ENCODE results near the gene TSFM. TPM values are rescaled to one million over a fixed set of nuclear protein-coding genes. Genes with fewer than 3 reads are reported as not detected.
A peak's percentile ranks its signal among the peaks of the same experiment; 100 is the strongest.

The TSFM gene
- total and polyA plus RNA-seq, 2 of the 13 experiments (the other 11 are each of a cell fraction or from before 2014, with no cell fraction given) = 29.8 to 68.3 TPM

DNA sequence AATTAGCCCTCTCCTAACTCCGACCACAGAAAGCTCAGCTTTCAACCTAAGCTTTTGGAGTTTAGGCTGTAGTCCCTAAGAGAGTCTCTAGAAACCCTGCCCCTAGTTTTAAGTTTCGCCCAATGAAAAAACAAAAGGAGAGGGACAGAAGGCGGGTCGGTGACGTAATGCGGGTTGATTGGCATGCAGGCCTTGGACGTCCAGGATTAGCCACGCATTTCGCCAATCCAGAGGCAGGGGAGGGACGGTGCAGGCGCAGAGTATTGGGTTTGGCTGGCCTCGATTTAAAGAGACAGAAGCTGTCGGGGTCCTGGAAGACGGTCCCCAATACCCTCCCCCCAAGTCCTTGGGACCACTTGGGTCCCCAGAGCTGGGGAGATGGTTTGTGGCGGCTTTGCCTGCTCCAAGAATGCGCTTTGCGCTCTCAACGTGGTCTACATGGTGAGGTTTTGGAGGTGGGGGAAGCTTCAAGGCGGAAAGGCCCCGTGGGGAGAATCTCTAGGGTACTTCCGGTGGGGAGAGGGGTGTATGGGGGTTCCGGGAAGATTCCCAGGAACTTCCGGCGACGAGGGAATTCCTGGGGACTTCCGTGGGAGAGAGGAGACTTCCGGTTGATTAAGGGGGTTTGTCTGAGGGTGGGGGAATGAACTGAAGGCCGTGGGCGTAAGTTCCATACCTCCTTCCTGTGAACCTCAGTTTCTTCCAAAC is 37.7 kb upstream of the TSFM start, which contains the start of gene TSPAN31 (continued):
- TF ChIP-seq ZNF337 (CRISPR knock-in tag; IDR thresholded peaks at IDR 0.05; ENCODE audit: borderline replicate concordance, low read depth) (no peak), ARID2 (CRISPR knock-in tag; IDR thresholded peaks at IDR 0.05; ENCODE audit: borderline replicate concordance) (0 out of 2 replicates have a peak, but pooled peaks have one; percentile 12), ZNF775 (CRISPR knock-in tag; IDR thresholded peaks at IDR 0.05; ENCODE audit: borderline replicate concordance) (no peak), ZFP41 (CRISPR knock-in tag; IDR thresholded peaks at IDR 0.05; ENCODE audit: borderline replicate concordance) (no peak), ZNF224 (CRISPR knock-in tag; IDR thresholded peaks at IDR 0.05) (0 out of 2 replicates have a peak, but pooled peaks have one; percentile 69), YEATS2 (CRISPR knock-in tag; IDR thresholded peaks at IDR 0.05; ENCODE audit: borderline replicate concordance) (peak; percentile 55; the same call in 1 of the 2 replicates), ZNF3 (CRISPR knock-in tag; IDR thresholded peaks at IDR 0.05) (0 out of 2 replicates have a peak, but pooled peaks have one; percentile 19), XRCC5 (optimal IDR thresholded peaks at IDR 0.05; ENCODE audit: low read length) (peak; percentile 18), HNRNPH1 (optimal IDR thresholded peaks at IDR 0.05; ENCODE audit: low read depth, low read length) (peak; percentile 6), ZNF878 (CRISPR knock-in tag; IDR thresholded peaks at IDR 0.05) (0 out of 2 replicates have a peak, but pooled peaks have one; percentile 39)
- TF ChIP-seq, protein P1, sequence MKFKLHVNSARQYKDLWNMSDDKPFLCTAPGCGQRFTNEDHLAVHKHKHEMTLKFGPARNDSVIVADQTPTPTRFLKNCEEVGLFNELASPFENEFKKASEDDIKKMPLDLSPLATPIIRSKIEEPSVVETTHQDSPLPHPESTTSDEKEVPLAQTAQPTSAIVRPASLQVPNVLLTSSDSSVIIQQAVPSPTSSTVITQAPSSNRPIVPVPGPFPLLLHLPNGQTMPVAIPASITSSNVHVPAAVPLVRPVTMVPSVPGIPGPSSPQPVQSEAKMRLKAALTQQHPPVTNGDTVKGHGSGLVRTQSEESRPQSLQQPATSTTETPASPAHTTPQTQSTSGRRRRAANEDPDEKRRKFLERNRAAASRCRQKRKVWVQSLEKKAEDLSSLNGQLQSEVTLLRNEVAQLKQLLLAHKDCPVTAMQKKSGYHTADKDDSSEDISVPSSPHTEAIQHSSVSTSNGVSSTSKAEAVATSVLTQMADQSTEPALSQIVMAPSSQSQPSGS (CRISPR knock-in tag; IDR thresholded peaks at IDR 0.05) = peak; percentile 81
- TF ChIP-seq, protein P2, sequence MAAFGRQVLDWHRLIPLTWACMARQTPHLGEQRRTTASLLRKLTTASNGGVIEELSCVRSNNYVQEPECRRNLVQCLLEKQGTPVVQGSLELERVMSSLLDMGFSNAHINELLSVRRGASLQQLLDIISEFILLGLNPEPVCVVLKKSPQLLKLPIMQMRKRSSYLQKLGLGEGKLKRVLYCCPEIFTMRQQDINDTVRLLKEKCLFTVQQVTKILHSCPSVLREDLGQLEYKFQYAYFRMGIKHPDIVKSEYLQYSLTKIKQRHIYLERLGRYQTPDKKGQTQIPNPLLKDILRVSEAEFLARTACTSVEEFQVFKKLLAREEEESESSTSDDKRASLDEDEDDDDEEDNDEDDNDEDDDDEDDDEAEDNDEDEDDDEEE (CRISPR knock-in tag; IDR thresholded peaks at IDR 0.05) = no peak
- TF ChIP-seq, protein P3, sequence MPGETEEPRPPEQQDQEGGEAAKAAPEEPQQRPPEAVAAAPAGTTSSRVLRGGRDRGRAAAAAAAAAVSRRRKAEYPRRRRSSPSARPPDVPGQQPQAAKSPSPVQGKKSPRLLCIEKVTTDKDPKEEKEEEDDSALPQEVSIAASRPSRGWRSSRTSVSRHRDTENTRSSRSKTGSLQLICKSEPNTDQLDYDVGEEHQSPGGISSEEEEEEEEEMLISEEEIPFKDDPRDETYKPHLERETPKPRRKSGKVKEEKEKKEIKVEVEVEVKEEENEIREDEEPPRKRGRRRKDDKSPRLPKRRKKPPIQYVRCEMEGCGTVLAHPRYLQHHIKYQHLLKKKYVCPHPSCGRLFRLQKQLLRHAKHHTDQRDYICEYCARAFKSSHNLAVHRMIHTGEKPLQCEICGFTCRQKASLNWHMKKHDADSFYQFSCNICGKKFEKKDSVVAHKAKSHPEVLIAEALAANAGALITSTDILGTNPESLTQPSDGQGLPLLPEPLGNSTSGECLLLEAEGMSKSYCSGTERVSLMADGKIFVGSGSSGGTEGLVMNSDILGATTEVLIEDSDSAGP (CRISPR knock-in tag; IDR thresholded peaks at IDR 0.05; ENCODE audit: borderline replicate concordance) = peak; percentile 100
- TF ChIP-seq, protein P4, sequence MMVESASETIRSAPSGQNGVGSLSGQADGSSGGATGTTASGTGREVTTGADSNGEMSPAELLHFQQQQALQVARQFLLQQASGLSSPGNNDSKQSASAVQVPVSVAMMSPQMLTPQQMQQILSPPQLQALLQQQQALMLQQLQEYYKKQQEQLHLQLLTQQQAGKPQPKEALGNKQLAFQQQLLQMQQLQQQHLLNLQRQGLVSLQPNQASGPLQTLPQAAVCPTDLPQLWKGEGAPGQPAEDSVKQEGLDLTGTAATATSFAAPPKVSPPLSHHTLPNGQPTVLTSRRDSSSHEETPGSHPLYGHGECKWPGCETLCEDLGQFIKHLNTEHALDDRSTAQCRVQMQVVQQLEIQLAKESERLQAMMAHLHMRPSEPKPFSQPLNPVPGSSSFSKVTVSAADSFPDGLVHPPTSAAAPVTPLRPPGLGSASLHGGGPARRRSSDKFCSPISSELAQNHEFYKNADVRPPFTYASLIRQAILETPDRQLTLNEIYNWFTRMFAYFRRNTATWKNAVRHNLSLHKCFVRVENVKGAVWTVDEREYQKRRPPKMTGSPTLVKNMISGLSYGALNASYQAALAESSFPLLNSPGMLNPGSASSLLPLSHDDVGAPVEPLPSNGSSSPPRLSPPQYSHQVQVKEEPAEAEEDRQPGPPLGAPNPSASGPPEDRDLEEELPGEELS (CRISPR knock-in tag; IDR thresholded peaks at IDR 0.05) = 0 out of 2 replicates have a peak, but pooled peaks have one; percentile 9
- TF ChIP-seq, protein P5, sequence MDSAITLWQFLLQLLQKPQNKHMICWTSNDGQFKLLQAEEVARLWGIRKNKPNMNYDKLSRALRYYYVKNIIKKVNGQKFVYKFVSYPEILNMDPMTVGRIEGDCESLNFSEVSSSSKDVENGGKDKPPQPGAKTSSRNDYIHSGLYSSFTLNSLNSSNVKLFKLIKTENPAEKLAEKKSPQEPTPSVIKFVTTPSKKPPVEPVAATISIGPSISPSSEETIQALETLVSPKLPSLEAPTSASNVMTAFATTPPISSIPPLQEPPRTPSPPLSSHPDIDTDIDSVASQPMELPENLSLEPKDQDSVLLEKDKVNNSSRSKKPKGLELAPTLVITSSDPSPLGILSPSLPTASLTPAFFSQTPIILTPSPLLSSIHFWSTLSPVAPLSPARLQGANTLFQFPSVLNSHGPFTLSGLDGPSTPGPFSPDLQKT (CRISPR knock-in tag; IDR thresholded peaks at IDR 0.05; ENCODE audit: borderline replicate concordance) = 0 out of 2 replicates have a peak, but pooled peaks have one; percentile 10
- TF ChIP-seq, protein P6, sequence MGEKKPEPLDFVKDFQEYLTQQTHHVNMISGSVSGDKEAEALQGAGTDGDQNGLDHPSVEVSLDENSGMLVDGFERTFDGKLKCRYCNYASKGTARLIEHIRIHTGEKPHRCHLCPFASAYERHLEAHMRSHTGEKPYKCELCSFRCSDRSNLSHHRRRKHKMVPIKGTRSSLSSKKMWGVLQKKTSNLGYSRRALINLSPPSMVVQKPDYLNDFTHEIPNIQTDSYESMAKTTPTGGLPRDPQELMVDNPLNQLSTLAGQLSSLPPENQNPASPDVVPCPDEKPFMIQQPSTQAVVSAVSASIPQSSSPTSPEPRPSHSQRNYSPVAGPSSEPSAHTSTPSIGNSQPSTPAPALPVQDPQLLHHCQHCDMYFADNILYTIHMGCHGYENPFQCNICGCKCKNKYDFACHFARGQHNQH (CRISPR knock-in tag; IDR thresholded peaks at IDR 0.05) = peak; percentile 62
- TF ChIP-seq, protein P7, sequence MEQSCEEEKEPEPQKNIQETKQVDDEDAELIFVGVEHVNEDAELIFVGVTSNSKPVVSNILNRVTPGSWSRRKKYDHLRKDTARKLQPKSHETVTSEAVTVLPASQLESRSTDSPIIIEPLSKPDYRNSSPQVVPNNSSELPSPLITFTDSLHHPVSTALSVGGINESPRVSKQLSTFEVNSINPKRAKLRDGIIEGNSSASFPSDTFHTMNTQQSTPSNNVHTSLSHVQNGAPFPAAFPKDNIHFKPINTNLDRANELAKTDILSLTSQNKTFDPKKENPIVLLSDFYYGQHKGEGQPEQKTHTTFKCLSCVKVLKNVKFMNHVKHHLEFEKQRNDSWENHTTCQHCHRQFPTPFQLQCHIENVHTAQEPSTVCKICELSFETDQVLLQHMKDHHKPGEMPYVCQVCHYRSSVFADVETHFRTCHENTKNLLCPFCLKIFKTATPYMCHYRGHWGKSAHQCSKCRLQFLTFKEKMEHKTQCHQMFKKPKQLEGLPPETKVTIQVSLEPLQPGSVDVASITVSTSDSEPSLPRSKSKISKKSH (CRISPR knock-in tag; IDR thresholded peaks at IDR 0.05; ENCODE audit: borderline replicate concordance) = no peak; the same call in 1 of the 2 replicates
